Fibroblast of lung (primary cell): ENCODE measurements around the gene SESN2. TPM values are rescaled to one million over a fixed set of nuclear protein-coding genes. Genes with fewer than 3 reads are reported as not detected.
A peak's percentile ranks its signal among the peaks of the same experiment; 100 is the strongest.

ENCODE experiments used
- DNase-seq, 2 donors: peaks; one replicate each; pipeline versions ENCODE4 v3.0.0 to v3.0.0-alpha.2; 2010; ENCODE audit warnings: low read depth in 2 of 2
- H2AFZ ChIP-seq: 2 replicates; pipeline ENCODE4 v1.5.1; 2012; ENCODE audit warnings: low read length, control low read depth, inconsistent platforms
- H3K27ac ChIP-seq: 2 replicates; pipeline ENCODE4 v1.5.1; 2011; ENCODE audit warnings: low read length, control low read depth; ENCODE audit not compliant: insufficient read depth
- H3K27me3 ChIP-seq: 2 replicates; pipeline ENCODE4 v1.5.1; 2011; ENCODE audit warnings: mild to moderate bottlenecking, low read length; ENCODE audit not compliant: control insufficient read depth, insufficient read depth
- H3K36me3 ChIP-seq: 2 replicates; pipeline ENCODE4 v1.5.1; 2011; ENCODE audit warnings: low read length; ENCODE audit not compliant: control insufficient read depth, insufficient read depth
- H3K4me1 ChIP-seq: 2 replicates; pipeline ENCODE4 v1.5.1; 2011; ENCODE audit warnings: low read length; ENCODE audit not compliant: control insufficient read depth, insufficient read depth; ENCODE audit errors: extremely low read depth
- H3K4me2 ChIP-seq: 2 replicates; pipeline ENCODE4 v1.5.1; 2011; ENCODE audit warnings: low read length, control low read depth; ENCODE audit not compliant: insufficient read depth; ENCODE audit errors: extremely low read depth
- H3K4me3 ChIP-seq, 4 experiments: fragments of 200-600 bp in 1 of 4; sonication (generic) in 1 of 4; replicated peaks in 1 of 4; 2 replicates each; pipeline ENCODE4 v1.5.1; 2011 to 2016; ENCODE audit warnings: low read length in 4 of 4, low read depth in 3 of 4, mild to moderate bottlenecking in 3 of 4, control low read depth in 2 of 4, inconsistent platforms in 1 of 4, mixed read lengths in 1 of 4; ENCODE audit not compliant: insufficient read depth in 1 of 4; ENCODE audit errors: control extremely low read depth in 1 of 4
- H3K79me2 ChIP-seq: 2 replicates; pipeline ENCODE4 v1.5.1; 2012; ENCODE audit warnings: mild to moderate bottlenecking, low read length, inconsistent platforms; ENCODE audit not compliant: control insufficient read depth, insufficient read depth
- H3K9ac ChIP-seq: 2 replicates; pipeline ENCODE4 v1.5.1; 2011; ENCODE audit warnings: mild to moderate bottlenecking, low read length, control low read depth; ENCODE audit not compliant: insufficient read depth
- H3K9me3 ChIP-seq: 2 replicates; pipeline ENCODE4 v1.5.1; 2012; ENCODE audit warnings: low read depth, low read length; ENCODE audit not compliant: control insufficient read depth, insufficient read depth
- H4K20me1 ChIP-seq: 2 replicates; pipeline ENCODE4 v1.5.1; 2011; ENCODE audit warnings: low read length; ENCODE audit not compliant: control insufficient read depth, insufficient read depth; ENCODE audit errors: extremely low read depth
- CTCF ChIP-seq, 2 donors: IDR thresholded peaks in 1 of 2; conservative IDR thresholded peaks in 1 of 2; 1 replicate in 1 of 2; 2 replicates in 1 of 2; pipeline ENCODE4 v1.5.1; 2011 to 2012; ENCODE audit warnings: low read length in 2 of 2, control low read depth in 1 of 2, inconsistent platforms in 1 of 2, low read depth in 1 of 2, mild to moderate bottlenecking in 1 of 2
- EZH2 ChIP-seq: IDR thresholded peaks from 2 replicates; pipeline ENCODE4 v1.5.1; 2012; ENCODE audit warnings: low read length, control low read depth, mild to moderate bottlenecking; ENCODE audit errors: missing control alignments
- polyA plus RNA-seq, 2 donors: library from polyadenylated mRNA; depleted of rRNA in 1 of 2; stranded (reverse) in 1 of 2; unstranded in 1 of 2; fragments of >200 nt; gene quantifications; 2 replicates each; pipeline ENCODE4 v1.2.1, GENCODE V29; 2011 to 2012; ENCODE audit warnings: missing spikeins in 1 of 2
- total RNA-seq: library from RNA; depleted of rRNA; stranded (reverse); fragments of >200 nt; gene quantifications from 2 replicates; pipeline ENCODE4 v1.2.1, GENCODE V29; 2014

Gene SESN2
- total and polyA plus RNA-seq, 2 donors (not counting 1 experiment from before 2014, with no cell fraction given) = 8.4 to 55.2 TPM

GRCh38 chr1:28328228-28328648 is 68.9 kb downstream of the SESN2 start:
- Histone ChIP-seq H3K4me1 (no peaks in the 10 kb centered on the region), H3K9ac (no peak overlapping the region), H4K20me1 (no peaks in the 10 kb centered on the region), H3K27me3 (no peaks in the 10 kb centered on the region), H3K36me3 (peaks cover 4% of the 10 kb centered on the region), H3K79me2 (peaks cover 6% of the 10 kb centered on the region), H3K4me3 (peak overlapping the region; percentile 63 to 96 (median 76)), H3K27ac (peak overlapping the region; percentile 77), H3K4me2 (peak overlapping the region; percentile 48), H2AFZ (peak overlapping the region; percentile 77), H3K9me3 (no peaks in the 10 kb centered on the region)
- no peak for DNase-seq
- no peak for TF ChIP-seq CTCF (conservative IDR thresholded peaks at IDR 0.05 in 1 of 2, IDR thresholded peaks at IDR 0.05 in 1 of 2; ENCODE audit: low read depth in 1 of 2, low read length in 2 of 2)
- no peak for TF ChIP-seq EZH2

GRCh38 chr1:28329395-28330153 is 70.3 kb downstream of the SESN2 start:
- Histone ChIP-seq H3K79me2 (peaks cover 6% of the 10 kb centered on the region), H3K27me3 (no peaks in the 10 kb centered on the region), H3K9me3 (no peaks in the 10 kb centered on the region), H3K36me3 (peaks cover 6% of the 10 kb centered on the region), H2AFZ (peak overlapping the region; percentile 85), H3K9ac (peak overlapping the region; percentile 81), H3K4me2 (peak overlapping the region; percentile 84), H3K4me3 (peak overlapping the region; percentile 63 to 96 (median 76)), H3K4me1 (no peaks in the 10 kb centered on the region), H3K27ac (peak overlapping the region; percentile 77), H4K20me1 (no peaks in the 10 kb centered on the region)
- DNase-seq = peak; percentile 21 to 34
- no peak for TF ChIP-seq EZH2
- no peak for TF ChIP-seq CTCF (conservative IDR thresholded peaks at IDR 0.05 in 1 of 2, IDR thresholded peaks at IDR 0.05 in 1 of 2; ENCODE audit: low read depth in 1 of 2, low read length in 2 of 2)

Other genes with a start within 250 kb of the SESN2 start
- gene EYA3, start 170.9 kb upstream of the SESN2 start, total RNA-seq = 11.2 and 11.3 TPM in 2 replicates
- gene EYA3, start 170.9 kb upstream of the SESN2 start, polyA plus RNA-seq = 15.4 and 17.5 TPM in 2 replicates
- gene PTAFR, start 82.8 kb upstream of the SESN2 start, total RNA-seq = under 0.01 TPM in 2 replicates
- gene PTAFR, start 82.8 kb upstream of the SESN2 start, polyA plus RNA-seq = 0.12 and 0.25 TPM in 2 replicates
- 56.1 and 57.0 TPM in 2 replicates for gene DNAJC8, start 26.5 kb upstream of the SESN2 start, total RNA-seq
- gene DNAJC8, start 26.5 kb upstream of the SESN2 start, polyA plus RNA-seq = 120 and 157 TPM in 2 replicates
- 100 and 146 TPM in 2 replicates for gene ATP5IF1, start 23.4 kb upstream of the SESN2 start, total RNA-seq
- gene ATP5IF1, start 23.4 kb upstream of the SESN2 start, polyA plus RNA-seq = 269 and 279 TPM in 2 replicates
- 26.1 and 29.3 TPM in 2 replicates for gene MED18, start 69.5 kb downstream of the SESN2 start, total RNA-seq
- 14.5 and 16.3 TPM in 2 replicates for gene MED18, start 69.5 kb downstream of the SESN2 start, polyA plus RNA-seq
- gene PHACTR4, start 110.2 kb downstream of the SESN2 start, total RNA-seq = 4.4 and 6.9 TPM in 2 replicates
- 5.5 and 8.4 TPM in 2 replicates for gene PHACTR4, start 110.2 kb downstream of the SESN2 start, polyA plus RNA-seq
- gene RCC1, start 246.5 kb downstream of the SESN2 start, total RNA-seq = 63.6 and 74.0 TPM in 2 replicates
- 16.4 and 28.4 TPM in 2 replicates for gene RCC1, start 246.5 kb downstream of the SESN2 start, polyA plus RNA-seq